GM10248 (cell line): ENCODE measurements around the gene SYCP1.

Source experiments
- CTCF ChIA-PET: fragments of 300-600 bp; sonication (Branson Sonifier 250); formaldehyde crosslinking; extraction: SDS; loops from one replicate; lab custom pipeline; 2021; ENCODE audit warnings: antibody characterized with exemption; lab: Yijun Ruan, JAX
- POLR2A ChIA-PET: fragments of 350-650 bp; sonication (Branson Sonifier 250); formaldehyde crosslinking; extraction: SDS; loops from one replicate; lab custom pipeline; 2020; ENCODE audit warnings: antibody characterized with exemption; lab: Yijun Ruan, JAX
- DNase-seq: peaks from one replicate; pipeline ENCODE4 v3.0.0; 2012; ENCODE audit errors: extremely low spot score
- CTCF ChIP-seq: IDR thresholded peaks from 2 replicates; pipeline ENCODE4 v1.5.1; 2012; ENCODE audit warnings: mild to moderate bottlenecking, low read depth; ENCODE audit errors: extremely low read depth, missing control alignments, control extremely low read depth

Gene SYCP1

DNA sequence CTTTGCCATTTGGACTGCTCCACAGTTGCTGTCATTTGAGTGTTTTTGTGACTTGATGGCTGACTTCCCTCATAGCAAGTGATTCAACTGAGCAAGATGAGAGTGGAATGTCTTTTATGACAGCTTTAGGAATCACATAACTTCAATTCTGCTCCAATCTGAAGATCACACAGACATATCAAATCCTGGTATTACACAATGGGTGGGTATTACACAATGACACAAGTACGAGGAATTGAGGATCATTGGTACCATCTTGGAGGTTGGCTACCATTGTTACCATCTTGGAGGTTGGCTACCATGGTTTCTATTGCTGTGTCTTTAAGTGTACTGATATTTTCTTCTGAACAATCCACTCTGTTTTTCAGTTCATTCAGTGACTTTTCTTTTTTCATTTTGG is 166.5 kb downstream of the SYCP1 start:
- CTCF ChIA-PET, result no interaction called here
- POLR2A ChIA-PET, result no interaction called here
- TF ChIP-seq CTCF, result no peak

GRCh38 chr1:115023593-115023992 is 168.9 kb downstream of the SYCP1 start:
- no peak for TF ChIP-seq CTCF
- ChIA-PET CTCF (interaction anchor here (1.6 kb wide), 1 partner anchor 29 kb away, joined by 6 read pairs; no protein-coding TSS in a partner anchor), POLR2A (no interaction called here)
- no peak for DNase-seq

More for the DNA sequence above, 166.5 kb downstream of the SYCP1 start:
- DNase-seq, result no peak

DNA sequence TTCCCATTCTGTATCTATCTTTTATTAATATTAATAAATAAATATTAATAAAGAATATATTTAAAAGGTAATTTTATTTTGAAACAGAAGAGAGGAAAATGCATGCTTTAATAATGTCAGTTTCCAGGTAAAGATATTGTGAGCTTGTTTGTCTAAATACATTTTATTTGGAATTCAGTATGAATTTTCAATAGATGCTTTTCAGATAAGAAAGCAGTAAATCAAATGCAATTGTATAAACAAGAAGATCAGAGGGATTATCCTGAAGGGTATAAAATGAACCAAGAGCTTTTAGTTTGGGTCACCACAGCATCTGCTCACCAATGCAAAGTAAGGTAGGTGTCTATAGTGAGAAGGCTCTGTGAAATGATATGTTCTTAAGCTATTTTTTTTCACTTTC is 174.9 kb downstream of the SYCP1 start, which contains the start of gene TSHB:
TSS of gene TSHB (plus strand) at position 301 of the 400 bp plus-strand sequence. CDS start 3,537 bp downstream, outside the sequence.
- CTCF ChIA-PET, result interaction anchor here (1.2 kb wide), 1 partner anchor 8 kb away, joined by 3 read pairs; no protein-coding TSS in a partner anchor
- DNase-seq, result no peak

GRCh38 chr1:115031595-115031994 is 176.9 kb downstream of the SYCP1 start:
- ChIA-PET CTCF (no interaction called here), POLR2A (no interaction called here)
- no peak for DNase-seq
- no peak for TF ChIP-seq CTCF

More for the DNA sequence above, 174.9 kb downstream of the SYCP1 start, which contains the start of gene TSHB:
- no peak for TF ChIP-seq CTCF
- POLR2A ChIA-PET, result no interaction called here

GRCh38 chr1:115035652-115036051 is 181.0 kb downstream of the SYCP1 start:
- DNase-seq, result no peak
- no peak for TF ChIP-seq CTCF
- ChIA-PET POLR2A (no interaction called here), CTCF (interaction anchor here (1.3 kb wide), 1 partner anchor 45 kb away, joined by 3 read pairs; no protein-coding TSS in a partner anchor)

DNA sequence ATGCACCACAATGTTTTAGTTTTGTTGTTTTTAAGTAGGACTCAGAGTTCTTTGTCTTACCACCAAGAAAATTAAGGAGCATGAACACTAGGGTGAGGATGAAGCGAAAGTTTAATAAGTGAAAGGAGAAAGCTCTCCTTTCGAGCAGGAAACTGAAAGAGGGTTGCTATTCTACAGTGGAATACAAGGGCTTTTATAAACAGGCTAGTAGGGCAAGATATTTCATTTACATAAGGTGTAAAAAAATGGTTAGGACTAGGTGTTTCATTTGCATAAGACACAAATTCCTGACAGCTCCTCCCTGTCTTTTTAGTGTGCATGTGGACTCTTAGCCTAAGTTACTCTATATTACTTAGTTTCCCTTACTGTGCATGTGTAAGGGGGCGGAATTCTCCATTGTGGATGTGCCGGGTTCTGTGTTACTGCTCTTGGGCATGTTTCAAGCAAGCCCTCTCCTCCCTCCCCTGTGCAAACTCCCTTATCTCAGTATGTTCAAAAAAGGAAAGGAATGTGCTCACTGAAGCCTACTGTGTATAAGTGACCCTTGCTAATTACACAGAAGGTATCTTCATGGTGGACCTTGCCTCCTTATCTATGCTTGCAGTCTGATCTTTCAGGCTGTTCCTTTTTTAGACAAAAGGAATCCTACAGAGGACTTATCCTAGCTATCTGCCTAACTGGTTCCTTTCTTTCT is 182.3 kb downstream of the SYCP1 start:
- CTCF ChIA-PET, result interaction anchor here (0.9 to 3.1 kb wide), 4 partner anchors 8 to 101 kb away, joined by 3 to 11 read pairs (median 4); partner anchors contain the start of gene TSHB
- POLR2A ChIA-PET, result no interaction called here
- DNase-seq, result no peak
- TF ChIP-seq CTCF, result no peak
